HG03108 (cell line): ENCODE data around the gene OOSP3.

Experiments used
- ATAC-seq: cut with Tn5 transposase; IDR thresholded peaks from one replicate; pipeline ENCODE4 v1.9.1; 2021; ENCODE audit warnings: moderate library complexity; ENCODE audit not compliant: unreplicated experiment

The OOSP3 gene

DNA sequence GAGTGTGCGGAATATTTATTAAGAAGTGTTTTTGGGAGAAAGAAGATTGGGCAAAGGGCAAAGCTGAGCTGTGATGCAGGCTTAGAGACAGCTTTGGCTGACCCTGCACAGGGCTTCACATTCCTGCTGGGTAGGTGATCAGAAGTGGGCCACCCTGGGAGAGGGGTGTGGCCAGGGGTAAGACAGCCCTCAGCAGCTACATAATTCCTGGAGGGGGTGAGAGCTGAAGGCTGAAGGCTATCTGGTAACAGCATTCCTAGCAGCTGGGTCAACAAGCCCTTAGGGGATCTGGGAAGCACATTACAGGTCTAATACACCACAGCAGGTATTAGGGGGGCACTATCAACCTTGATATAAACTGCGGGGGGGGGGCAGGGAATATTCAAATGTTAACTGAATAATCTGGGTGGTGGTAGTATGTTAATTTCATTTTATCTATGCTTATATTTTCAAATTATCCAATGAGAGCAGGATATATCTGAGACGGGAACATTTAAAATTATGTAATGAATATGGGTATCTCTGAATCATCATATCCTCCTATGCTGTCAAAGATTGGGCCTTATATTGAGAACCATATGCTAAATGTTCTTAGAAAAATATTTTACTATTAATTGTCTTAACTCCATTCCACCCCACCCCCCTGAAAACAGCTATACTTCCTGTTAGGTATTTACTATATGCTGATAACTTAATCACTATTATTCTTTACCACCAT, 65.6 kb downstream of the OOSP3 start:
- ATAC-seq, result no peak

DNA sequence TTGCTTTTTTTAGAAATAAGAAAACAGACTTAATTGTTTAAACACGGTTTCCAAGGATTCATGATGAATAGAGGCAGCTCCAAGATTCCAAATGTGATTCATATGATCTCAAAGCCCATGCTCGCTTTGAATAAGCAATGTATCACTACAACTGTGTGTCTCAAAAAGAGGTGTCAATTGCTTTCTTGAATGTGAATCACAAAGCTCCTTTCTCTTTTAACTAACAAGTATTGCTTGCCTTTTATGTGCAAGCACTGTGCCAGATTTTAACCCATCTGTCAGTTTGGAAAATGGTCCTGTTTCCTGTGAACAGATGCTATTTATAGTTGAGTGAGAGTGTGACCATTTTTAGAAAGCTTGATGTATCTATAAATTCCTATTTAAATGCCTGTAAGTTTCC, 66.1 kb downstream of the OOSP3 start:
- ATAC-seq, result no peak
